Measurements from ENCODE around the gene CACNB2. TPM values are rescaled to one million over a fixed set of nuclear protein-coding genes. Genes with fewer than 3 reads are reported as not detected.

CACNB2 gene
- total RNA-seq, 4 donors from 2014 or later = 0.16 to 2.4 (median 1.8) TPM

DNA sequence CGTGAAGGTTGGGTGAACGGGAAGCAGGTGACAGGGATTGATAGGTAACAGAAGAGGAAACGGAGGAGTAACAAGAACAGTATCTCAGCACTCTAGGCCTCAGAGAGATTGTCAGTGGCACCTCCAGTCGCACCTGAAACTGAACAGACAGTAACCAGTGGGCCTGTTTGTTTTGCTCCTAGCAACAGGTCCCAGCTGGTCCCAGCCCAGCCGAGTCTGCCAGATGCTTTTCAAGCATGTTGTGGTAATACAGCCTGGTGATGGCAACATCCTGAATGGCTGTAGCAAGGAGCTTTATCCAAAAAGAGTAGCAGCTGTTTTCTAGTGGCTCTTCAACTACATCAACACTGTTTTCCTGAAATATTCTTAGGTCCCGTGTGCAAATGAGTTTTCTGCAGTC is 4.7 kb downstream of the CACNB2 start:
- TF ChIP-seq, protein P1, sequence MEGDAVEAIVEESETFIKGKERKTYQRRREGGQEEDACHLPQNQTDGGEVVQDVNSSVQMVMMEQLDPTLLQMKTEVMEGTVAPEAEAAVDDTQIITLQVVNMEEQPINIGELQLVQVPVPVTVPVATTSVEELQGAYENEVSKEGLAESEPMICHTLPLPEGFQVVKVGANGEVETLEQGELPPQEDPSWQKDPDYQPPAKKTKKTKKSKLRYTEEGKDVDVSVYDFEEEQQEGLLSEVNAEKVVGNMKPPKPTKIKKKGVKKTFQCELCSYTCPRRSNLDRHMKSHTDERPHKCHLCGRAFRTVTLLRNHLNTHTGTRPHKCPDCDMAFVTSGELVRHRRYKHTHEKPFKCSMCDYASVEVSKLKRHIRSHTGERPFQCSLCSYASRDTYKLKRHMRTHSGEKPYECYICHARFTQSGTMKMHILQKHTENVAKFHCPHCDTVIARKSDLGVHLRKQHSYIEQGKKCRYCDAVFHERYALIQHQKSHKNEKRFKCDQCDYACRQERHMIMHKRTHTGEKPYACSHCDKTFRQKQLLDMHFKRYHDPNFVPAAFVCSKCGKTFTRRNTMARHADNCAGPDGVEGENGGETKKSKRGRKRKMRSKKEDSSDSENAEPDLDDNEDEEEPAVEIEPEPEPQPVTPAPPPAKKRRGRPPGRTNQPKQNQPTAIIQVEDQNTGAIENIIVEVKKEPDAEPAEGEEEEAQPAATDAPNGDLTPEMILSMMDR (IDR thresholded peaks at IDR 0.05; ENCODE audit: low read depth) = no peak

DNA sequence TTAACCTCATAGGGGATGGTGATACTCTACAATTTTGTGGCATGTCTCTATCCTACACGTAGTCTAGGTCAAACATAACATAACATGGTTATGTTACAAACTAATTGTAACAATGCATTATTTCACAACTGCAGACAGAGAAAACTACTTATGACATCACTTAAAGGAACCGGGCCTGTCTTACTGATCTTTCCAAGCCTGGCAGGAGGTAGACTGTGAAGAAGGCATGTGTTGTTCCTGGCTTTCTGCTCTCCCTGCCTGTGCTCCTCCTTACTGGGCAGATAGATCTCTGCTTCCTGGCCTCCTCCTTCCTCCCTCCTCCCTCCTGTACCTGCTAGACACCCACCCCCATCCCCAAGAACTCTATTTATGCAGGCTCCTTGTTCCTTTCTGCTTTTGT is 5.4 kb downstream of the CACNB2 start:
- TF ChIP-seq, protein P1 (IDR thresholded peaks at IDR 0.05; ENCODE audit: low read depth) = no peak

DNA sequence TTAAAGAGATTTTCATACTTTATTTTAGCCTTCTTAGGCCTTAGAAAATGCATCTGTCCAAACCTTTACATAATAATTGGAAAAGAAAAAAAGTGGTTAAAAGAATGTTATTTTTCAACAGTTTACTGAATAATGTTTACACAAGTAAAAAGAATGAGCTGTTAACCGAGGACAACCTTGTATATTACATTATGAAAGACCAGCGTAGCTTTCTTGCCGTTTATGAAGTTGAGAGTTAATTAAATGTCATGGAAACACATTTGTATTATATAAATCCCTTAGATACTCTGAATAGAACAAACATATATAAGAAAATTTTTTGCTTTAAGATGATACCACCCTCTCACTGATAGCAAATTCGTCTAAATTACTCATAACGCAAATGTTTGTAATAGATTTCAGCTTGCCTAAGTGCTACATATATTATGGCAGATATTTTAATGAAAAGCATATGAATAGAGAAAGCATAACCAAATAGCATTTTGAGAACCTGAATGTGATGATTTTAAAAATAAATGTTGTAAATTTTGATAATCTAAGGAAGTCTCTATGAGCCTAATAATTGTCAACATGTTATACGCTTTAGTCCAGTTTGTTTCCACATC is 9.1 kb downstream of the CACNB2 start:
- TF ChIP-seq, protein P1 (IDR thresholded peaks at IDR 0.05; ENCODE audit: low read depth) = no peak

DNA sequence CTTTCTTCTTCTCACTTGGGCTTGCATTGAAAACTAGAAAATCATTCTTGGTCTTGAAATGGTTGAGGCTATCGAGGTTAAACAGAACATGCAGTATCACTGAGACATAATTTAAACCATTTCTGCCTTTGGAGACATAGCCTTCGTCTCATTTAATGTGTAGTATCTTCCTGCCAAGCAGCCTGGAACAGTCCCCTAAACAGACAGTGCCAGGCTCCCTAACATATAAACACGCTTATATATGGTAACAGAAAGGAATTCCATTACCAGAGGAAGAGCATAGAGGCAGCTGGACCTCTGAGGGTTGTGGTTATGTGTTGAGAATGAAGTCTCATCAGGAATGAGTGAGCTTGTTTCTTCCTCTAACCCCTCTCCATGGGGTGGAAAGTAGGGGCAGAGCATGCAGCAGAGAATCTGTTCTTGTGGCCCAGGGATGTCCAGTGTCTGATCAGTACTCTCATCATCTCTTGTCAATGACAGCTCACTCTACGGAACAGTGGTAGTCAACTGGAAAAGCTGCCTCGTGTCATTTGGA is 11.2 kb downstream of the CACNB2 start:
- TF ChIP-seq, protein P1 (IDR thresholded peaks at IDR 0.05; ENCODE audit: low read depth) = no peak

DNA sequence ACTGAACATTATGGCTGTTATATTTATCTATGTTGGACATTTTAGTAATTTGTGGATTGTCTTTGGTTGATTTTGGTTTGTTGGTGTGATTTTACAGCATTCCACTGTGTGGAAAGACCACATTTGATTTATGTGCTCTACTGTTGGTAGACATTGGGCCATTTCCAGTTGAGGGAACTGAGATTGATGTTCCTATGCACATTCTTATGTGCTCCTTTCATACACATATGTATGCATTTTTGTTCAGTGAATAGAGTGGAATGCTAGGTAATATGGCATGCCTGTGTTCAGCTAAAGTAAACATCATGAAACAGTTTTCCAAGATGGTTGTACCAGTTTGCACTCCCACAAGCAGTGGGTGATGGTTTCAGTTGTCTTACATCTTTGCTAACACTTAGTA is 15.1 kb downstream of the CACNB2 start:
- TF ChIP-seq, protein P1 (IDR thresholded peaks at IDR 0.05; ENCODE audit: low read depth) = no peak

DNA sequence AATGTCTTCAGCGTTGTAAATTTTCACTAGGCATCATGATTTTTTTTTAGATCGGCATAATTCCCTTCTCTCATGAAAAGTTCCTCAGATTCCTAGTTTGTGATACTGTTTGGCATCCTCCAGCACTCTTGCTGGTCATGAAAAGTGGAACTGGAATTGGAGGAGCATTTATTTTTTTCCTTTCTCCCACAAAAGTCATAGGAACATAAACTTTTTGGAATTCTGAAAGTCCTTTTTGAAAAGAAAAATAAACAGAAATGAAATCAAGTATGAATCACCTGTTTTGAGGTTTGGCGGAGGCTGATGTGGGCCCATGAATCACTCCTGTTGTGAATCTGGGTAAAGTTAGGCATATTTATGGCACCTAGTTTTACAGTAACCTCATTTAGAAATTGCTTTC is 17.7 kb downstream of the CACNB2 start:
- TF ChIP-seq, protein P1 (IDR thresholded peaks at IDR 0.05; ENCODE audit: low read depth) = no peak

DNA sequence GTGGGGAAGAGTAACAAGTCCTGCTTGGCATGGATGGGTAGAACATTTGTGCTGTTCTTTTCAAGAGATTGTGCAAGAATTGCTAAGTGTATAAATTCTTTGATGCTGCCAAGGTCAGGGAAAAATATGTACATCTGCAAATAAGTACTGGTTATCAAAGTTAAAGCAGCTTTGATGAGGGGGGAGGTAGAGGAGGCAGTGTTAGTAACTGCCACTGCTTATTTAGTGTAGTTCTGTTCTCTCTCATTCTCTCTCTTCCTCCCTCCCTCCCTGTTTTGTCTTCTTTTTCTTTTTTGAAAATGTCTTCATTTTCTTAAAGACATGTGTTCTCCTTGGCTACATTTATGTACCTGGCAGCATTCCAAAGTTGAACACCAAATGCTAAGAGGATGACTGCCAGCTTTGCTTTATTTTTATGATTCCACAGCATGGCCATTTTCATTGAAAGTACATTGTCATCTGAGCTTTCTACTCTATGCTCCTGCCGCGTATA is 18.6 kb downstream of the CACNB2 start:
- TF ChIP-seq, protein P1 (IDR thresholded peaks at IDR 0.05; ENCODE audit: low read depth) = no peak

Measured in subcutaneous adipose tissue (tissue), 4 donors.